ENCODE data around the gene PCDHGA5. TPM values are rescaled to one million over a fixed set of nuclear protein-coding genes. Genes with fewer than 3 reads are reported as not detected.
"Not testable (repeated sequence)": the region's sequence is repeated elsewhere in the genome, so short reads cannot be mapped to it uniquely, and the experiment has no call there.

PCDHGA5 gene
- 5.3 TPM for total RNA-seq
- long read RNA-seq, result 0 reads

DNA sequence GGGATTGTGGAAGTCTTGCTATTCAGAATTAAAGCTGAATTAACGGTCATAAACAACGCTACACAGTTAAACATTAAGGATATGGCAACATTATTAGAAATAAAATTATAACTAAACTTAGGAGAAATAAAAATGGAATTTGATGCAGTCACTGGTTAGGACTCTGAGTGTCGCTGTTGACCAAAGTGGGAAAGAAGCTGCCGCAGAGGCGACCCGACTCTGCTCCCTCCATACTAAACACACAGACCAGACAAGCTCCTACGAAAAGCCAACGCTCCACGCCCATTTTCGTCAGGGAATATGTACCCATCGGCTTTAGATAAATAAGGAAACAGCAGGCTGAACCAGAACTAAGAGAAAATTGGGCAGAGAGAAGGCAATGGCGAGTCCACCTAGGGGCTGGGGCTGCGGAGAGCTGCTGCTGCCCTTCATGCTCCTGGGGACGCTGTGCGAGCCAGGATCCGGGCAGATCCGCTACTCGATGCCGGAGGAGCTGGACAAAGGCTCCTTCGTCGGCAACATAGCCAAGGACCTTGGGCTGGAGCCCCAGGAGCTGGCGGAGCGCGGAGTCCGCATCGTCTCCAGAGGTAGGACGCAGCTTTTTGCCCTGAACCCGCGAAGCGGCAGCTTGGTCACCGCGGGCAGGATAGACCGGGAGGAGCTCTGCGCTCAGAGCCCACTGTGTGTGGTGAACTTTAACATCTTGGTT is at the start of gene PCDHGA5:
TSS of gene PCDHGA5 (plus strand) at position 211 of the 709 bp plus-strand sequence. CDS start at position 380, 169 bp downstream.
- peak; percentile 35 for DNase-seq
- peak; percentile 78 for ATAC-seq
- intact Hi-C loops (cut with micrococcal nuclease), result no loop called here

DNA sequence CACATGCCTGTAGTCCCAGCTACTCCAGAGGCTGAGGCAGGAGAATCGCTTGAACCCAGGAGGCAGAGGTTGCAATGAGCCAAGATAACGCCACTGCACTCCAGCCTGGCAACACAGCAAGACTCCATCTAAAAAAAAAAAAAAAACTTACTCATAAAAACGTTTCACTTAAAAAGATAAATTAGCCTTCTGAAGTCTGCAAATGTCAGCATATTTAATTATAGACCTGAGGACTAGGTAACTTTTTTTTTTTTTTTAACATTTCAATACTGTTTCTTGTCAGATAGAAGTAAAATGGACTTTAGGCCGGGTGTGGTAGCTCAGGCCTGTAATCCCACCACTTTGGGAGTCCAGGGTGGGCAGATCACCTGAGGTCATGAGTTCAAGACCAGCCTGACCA is 47.0 kb upstream of the PCDHGA5 start:
- ATAC-seq; DNase-seq; intact Hi-C loops (cut with micrococcal nuclease): not testable (repeated sequence)

DNA sequence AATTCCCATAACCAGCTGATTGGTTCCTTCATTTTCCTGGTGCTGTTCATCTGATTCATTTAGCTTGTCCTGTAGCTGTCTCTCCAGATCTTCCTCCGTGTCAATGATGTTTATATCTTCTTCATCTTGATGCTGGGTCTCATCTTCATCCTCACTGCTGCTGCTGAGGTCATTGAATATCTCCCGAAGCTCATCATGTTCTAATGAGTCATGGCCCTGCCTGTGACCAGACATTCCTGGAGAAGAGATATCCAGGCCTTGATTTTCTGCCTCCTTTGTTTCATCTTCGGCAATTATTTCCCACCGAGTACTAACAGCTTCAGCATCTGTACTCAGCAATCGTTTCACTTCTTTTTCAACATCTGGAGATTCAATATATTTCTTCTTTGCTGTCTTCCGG is 44.8 kb upstream of the PCDHGA5 start:
- ATAC-seq (no peak), DNase-seq (no peak)
- intact Hi-C loops (cut with micrococcal nuclease), result no loop called here

DNA sequence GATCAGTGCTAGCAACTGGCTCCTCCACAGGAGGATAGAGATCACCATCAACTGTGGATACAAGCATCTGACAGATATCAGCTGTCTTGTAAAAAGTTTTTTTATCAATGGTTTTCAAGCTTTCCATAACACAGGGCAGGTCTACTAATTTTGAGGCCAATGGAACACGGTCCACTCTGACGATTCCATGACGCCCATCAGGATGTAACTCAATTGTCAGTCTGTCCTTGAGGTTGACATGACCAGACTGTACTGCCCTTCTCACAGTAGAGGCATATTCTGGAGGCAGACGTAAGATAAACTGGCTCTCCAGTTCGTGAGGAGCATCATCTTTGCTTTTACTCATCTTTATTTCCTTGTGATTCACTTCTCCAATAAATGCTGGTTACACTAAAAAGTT is 44.3 kb upstream of the PCDHGA5 start:
- no peak for DNase-seq
- intact Hi-C loops (cut with micrococcal nuclease), result loop anchor here (2.0 kb wide), 1 partner anchor 245 kb away; no protein-coding TSS in a partner anchor
- no peak for ATAC-seq

DNA sequence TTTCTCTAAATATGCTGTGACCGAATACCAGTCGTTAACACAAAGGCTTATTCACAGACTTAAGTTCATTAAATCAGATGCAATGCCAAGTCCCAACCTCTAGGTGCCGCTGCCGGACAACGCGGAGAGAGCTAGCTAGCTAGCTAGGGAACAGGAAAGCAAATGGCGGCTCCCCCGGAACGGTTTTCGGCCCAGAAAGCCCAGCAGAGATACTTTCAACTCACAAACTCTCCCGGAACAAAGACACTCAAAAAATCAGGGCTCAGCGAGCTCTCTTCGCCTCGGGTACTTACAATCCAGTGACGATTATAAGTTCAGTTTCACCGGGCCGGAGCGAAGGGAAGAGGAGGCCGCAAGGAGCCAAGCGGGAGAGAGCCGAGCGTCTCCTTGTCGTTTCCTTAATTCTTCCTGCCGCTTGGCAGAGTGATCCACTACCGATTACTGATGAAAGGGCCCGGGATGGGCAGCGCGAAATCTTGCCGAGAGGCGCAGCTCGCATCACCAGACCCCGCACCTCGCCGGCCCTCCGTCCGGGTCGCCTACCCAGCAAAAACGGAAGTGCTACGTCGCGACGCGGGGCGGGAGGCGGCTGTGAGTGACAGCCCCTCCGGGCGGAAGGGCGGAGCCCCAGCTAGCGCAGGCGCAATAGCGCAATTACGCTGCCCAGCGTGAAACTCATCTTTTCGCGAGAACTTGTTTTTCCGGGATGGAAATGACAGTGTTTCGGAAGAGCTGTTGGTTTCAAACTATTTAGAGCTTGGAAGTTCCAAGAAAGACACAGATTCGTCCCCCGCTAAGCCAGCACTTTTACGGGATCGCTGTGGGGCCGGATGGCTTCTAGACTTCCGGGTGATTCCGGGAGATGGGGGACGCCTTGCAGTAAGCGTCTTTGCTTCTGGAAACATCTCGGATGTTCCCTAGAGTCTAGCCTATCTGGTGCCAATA is 43.5 kb upstream of the PCDHGA5 start, which contains the start of gene TAF7:
TSS of gene TAF7 (minus strand) at position 560 of the 945 bp plus-strand sequence. CDS start 740 bp downstream, outside the sequence.
- intact Hi-C loops (cut with micrococcal nuclease), result loop anchor here (2.0 kb wide), 1 partner anchor 244 kb away; no protein-coding TSS in a partner anchor
- DNase-seq, result peak; percentile 96
- peak; percentile 99 for ATAC-seq

DNA sequence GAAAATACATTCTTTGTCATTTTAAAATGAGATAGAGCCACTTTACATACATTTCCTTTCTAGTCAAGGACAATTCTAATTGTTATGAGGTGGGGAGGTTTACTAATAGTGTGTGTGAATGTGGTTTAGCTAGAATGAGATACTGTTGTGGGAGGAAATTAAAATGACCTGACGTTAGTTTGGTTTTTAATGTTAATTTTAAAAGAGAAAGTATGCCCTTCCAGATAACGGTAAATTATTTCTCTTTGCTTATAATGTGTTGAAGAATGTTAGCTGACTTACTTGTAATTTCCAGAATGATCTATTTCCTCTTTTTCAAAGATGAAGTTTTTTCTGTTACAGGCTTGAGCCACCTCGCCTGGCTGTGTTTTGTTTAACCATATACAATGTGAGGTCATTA is 41.7 kb upstream of the PCDHGA5 start:
- DNase-seq (no peak), ATAC-seq (no peak)
- intact Hi-C loops (cut with micrococcal nuclease), result no loop called here

DNA sequence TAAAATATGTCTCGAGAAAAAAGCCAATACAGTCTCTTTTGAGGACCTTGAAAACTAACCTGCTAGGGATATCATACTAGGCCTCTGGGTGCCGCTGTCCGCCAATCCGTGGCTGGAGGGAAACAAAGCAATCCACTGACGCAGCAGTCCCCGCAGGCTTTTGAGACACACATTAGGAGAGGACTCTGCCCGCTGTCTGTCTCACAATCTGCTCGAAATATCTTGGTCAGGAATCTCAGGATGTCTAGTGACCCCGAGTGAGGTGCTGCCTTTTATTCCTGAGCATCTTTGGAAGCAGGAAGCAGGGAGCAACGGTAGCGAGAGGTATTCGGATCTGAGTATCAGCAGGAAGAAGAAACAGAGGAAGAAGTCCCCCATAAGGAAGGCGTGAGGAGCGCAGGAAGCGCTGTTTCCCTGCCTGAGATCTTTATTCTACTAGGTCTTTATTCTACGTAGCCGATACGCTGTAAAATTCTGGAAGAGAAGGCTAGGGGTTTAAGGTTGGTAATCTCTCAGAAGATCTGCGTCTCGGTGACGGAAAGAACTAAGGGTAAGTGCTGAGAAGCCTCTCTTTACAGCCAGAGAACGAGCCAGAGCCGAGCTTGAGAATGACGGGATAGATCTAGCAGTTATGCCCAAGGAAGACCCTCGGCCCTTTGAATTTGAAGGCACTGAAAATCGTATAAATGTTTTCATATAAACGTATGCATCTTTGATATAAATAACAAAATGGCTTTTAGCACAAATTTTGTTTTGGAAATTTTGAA is 37.7 kb upstream of the PCDHGA5 start:
- intact Hi-C loops (cut with micrococcal nuclease), result no loop called here
- ATAC-seq (peak; percentile 95), DNase-seq (peak; percentile 80)

DNA sequence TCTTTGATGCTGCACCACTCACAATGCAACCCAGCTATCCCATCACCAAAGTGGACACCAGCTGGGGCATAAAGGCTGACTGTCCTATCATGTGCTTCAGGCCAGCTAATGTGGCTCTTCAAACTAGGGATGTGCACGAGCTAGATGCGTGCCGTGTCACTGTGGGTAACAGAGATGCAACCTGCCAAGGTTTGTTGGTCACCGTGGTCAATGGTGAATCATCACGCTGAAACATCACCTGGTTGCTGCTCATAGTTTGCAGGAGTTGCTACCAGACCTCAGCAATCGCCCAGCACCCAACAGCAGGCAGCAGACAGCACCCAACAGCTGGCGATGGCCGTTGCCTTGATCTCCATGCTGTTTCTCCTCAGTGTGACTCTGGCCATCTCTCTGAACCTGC is 35.7 kb upstream of the PCDHGA5 start:
- DNase-seq, result no peak
- intact Hi-C loops (cut with micrococcal nuclease), result no loop called here
- no peak for ATAC-seq

DNA sequence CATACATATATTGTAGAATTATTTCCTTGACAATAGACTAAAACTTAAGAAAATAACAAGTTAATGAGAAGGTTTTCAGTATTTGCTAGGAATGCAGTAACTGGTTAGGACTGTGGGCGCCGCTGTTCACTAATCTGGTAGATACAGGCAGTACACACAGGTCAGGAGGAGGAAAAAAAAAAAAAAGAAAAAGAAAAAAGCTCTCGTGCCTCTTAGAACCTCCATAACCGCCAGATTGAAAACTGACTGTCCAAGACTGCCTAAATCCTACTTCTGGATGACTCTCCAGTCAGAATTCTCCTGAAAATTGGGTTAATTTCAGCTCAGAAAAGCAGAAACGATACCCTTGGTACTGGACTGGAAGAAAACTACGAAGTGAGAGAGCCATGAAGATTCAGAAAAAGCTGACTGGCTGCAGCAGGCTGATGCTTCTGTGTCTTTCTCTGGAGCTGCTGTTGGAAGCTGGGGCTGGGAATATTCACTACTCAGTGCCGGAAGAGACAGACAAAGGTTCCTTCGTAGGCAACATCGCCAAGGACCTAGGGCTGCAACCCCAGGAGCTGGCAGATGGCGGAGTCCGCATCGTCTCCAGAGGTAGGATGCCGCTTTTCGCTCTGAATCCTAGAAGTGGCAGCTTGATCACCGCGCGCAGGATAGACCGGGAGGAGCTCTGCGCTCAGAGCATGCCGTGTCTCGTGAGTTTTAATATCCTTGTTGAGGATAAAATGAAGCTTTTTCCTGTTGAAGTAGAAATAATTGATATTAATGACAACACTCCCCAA is 33.5 kb upstream of the PCDHGA5 start, which contains the start of gene PCDHGA1:
TSS of gene PCDHGA1 (plus strand) at position 216 of the 782 bp plus-strand sequence.
- peak; percentile 58 for DNase-seq
- intact Hi-C loops (cut with micrococcal nuclease), result no loop called here
- peak; percentile 60 for ATAC-seq

DNA sequence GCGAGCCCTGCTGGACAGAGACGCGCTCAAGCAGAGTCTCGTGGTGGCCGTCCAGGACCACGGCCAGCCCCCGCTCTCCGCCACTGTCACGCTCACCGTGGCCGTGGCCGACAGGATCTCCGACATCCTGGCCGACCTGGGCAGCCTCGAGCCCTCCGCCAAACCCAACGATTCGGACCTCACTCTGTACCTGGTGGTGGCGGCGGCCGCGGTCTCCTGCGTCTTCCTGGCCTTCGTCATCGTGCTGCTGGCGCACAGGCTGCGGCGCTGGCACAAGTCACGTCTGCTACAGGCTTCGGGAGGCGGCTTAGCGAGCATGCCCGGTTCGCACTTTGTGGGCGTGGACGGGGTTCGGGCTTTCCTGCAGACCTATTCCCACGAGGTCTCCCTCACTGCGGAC is 31.4 kb upstream of the PCDHGA5 start:
- intact Hi-C loops (cut with micrococcal nuclease); DNase-seq; ATAC-seq: not testable (repeated sequence)

DNA sequence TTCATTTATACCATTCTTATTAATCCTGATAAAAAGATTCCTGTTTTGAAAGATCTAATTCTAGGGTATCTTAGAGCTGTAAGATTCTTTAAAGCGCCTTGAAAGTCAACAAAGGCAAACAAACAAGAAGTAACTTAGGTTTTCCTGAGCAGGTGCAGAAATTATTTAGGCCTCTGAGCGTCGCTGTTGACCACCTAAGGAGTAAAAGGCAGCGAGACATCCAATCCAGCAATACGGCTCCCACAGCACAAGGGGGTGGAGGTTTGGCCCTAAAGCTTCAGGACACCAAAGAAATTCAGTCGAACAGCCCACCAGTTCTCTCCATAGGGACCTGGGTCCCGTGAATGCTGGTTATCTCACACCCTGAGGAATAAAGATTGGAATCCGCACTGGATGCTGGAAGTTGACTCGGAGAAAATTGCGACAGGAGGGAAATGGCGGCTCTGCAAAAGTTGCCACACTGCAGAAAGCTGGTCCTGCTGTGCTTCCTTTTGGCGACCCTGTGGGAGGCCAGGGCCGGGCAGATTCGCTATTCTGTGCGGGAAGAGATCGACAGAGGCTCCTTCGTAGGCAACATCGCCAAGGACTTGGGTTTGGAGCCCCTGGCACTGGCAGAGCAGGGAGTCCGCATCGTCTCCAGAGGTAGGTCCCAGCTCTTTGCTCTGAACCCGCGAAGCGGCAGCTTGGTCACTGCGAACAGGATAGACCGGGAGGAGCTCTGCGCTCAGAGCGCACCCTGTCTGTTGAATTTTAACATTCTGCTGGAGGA is 25.2 kb upstream of the PCDHGA5 start, which contains the start of gene PCDHGA2:
TSS of gene PCDHGA2 (plus strand) at position 223 of the 769 bp plus-strand sequence.
- intact Hi-C loops (cut with micrococcal nuclease), result no loop called here
- DNase-seq, result no peak
- ATAC-seq, result peak; percentile 69

DNA sequence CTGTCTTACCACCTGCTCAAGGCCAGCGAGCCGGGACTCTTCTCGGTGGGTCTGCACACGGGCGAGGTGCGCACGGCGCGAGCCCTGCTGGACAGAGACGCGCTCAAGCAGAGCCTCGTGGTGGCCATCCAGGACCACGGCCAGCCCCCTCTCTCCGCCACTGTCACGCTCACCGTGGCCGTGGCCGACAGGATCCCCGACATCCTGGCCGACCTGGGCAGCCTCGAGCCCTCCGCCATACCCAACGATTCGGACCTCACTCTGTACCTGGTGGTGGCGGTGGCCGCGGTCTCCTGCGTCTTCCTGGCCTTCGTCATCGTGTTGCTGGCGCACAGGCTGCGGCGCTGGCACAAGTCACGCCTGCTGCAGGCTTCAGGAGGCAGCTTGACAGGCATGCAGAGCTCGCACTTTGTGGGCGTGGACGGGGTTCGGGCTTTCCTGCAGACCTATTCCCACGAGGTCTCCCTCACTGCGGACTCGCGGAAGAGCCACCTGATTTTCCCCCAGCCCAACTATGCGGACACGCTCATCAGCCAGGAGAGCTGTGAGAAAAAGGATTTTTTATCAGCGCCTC is 23.1 kb upstream of the PCDHGA5 start:
- ATAC-seq; intact Hi-C loops (cut with micrococcal nuclease): not testable (repeated sequence)

DNA sequence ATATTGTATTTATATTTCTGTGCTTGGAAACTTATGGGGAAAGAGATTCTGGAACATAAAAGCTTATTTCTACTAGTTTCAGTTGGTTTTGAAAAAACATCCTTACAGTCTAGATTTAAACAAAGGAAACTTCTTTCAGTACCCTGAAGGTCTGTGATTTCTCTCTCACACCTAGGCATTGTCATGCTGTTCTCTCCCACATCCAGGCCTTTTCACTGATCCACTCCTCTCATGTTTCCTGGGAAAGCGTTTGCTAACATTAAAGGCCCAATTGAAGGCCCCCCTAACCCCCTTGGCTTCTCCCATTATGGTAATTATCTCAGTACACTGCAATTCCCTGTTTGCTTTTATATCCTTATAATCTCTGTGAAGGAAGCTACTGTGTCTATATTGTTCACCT is 21.2 kb upstream of the PCDHGA5 start:
- ATAC-seq, result peak; percentile 73
- no peak for DNase-seq
- intact Hi-C loops (cut with micrococcal nuclease), result no loop called here

More for the DNA sequence above, 23.1 kb upstream of the PCDHGA5 start:
- DNase-seq, result not testable (repeated sequence)

DNA sequence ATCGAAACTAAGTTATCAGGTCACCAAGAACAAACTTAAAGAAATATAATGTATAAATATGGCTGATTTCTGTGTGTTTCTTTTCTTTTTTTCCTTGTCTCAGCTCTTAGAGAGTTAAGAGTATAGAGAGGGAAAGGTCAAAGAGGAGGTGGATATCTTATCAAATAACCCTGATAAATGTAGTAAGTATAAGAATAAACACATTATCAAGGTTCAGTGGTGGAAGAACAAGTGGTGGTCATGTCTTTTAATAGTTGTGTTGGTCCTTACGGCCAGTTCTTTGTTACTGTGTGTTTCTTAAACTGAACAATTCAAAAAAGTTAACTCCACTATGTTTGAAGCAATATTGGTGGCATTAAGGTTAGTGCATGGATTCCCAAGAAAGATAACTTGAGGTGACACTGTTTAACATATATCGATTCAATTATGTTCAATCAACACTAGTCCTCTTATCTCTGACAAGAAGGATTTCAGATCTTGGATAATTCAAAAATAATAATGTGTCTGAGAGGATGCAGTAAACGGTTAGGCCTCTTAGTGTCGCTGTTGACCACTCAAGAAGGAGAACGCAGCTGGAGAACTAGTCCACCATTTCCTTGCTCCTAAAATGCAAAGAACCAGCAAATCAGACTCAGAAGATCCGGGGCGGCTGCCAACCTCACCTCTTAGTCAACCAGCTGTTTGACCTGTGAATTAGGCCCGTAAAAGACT is 20.6 kb upstream of the PCDHGA5 start, which contains the start of gene PCDHGA3:
TSS of gene PCDHGA3 (plus strand) at position 588 of the 711 bp plus-strand sequence. CDS start 205 bp downstream, outside the sequence.
- ATAC-seq, result peak; percentile 73
- intact Hi-C loops (cut with micrococcal nuclease), result no loop called here

DNA sequence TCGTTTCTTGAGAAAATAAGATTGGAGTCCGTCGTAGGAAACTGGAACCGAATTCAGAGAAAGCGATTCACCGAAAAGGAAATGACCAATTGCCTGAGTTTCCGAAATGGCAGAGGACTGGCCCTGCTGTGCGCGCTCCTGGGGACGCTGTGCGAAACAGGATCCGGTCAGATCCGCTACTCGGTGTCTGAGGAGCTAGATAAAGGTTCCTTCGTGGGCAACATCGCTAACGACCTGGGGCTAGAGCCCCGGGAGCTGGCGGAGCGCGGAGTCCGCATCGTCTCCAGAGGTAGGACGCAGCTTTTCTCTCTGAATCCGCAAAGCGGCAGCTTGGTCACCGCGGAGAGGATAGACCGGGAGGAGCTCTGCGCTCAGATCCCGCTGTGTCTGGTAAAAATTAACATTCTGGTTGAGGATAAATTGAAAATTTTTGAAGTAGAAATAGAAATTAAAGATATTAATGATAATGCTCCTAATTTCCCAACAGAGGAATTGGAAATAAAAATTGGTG is 20.0 kb upstream of the PCDHGA5 start:
- intact Hi-C loops (cut with micrococcal nuclease), result no loop called here
- ATAC-seq (peak; percentile 34), DNase-seq (no peak)

More for the DNA sequence above, 20.6 kb upstream of the PCDHGA5 start, which contains the start of gene PCDHGA3:
- no peak for DNase-seq

DNA sequence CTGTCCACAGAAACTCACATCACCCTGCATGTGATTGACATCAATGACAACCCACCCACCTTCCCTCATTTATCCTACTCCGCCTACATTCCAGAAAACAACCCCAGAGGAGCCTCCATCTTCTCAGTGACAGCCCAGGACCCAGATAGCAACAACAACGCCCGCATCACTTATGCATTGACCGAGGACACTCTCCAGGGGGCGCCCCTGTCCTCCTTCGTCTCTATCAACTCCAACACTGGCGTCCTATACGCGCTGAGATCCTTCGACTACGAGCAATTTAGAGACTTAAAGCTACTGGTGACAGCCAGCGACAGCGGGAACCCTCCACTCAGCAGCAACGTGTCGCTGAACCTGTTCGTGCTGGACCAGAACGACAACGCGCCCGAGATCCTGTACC is 18.6 kb upstream of the PCDHGA5 start:
- DNase-seq, result no peak
- intact Hi-C loops (cut with micrococcal nuclease), result no loop called here
- ATAC-seq, result no peak
